ENCODE measurements around the gene BBOF1.
"Not testable (repeated sequence)": the region's sequence is repeated elsewhere in the genome, so short reads cannot be mapped to it uniquely, and the experiment has no call there.

The BBOF1 gene

GRCh38 chr14:74105381-74105780, 86.2 kb downstream of the BBOF1 start:
- no peak for DNase-seq (ENCODE audit: low read depth)

- DNase-seq (ENCODE audit: low read depth) = no peak
Measured at GRCh38 chr14:74109369-74109768, 90.2 kb downstream of the BBOF1 start.

- not testable (repeated sequence) for DNase-seq (ENCODE audit: low read depth)
Measured at GRCh38 chr14:74111395-74112216, 92.5 kb downstream of the BBOF1 start.

Measured in activated T-helper 9 cell treated with anti-CD3 and anti-CD28 coated beads, Interleukin-2, amount 50 U/mL, for 16 hours (primary cell).